Panc1 (cell line): Measurements from ENCODE around the gene CASP9.

Source experiments
- CTCF ChIP-seq: fragments of 450-650 bp; IDR thresholded peaks from 2 replicates; pipeline ENCODE4 v1.5.1; 2017; ENCODE audit warnings: mild to moderate bottlenecking
- POLR2AphosphoS5 ChIP-seq: IDR thresholded peaks from 2 replicates; pipeline ENCODE4 v1.6.1; 2012; ENCODE audit warnings: mild to moderate bottlenecking, low read depth, low read length, moderate library complexity
- REST ChIP-seq, 2 experiments: IDR thresholded peaks; 2 replicates each; pipeline ENCODE4 v1.6.1; 2011 to 2012; ENCODE audit warnings: low read depth in 2 of 2, control low read depth in 1 of 2, low read length in 1 of 2, mild to moderate bottlenecking in 1 of 2, moderate library complexity in 1 of 2; ENCODE audit not compliant: insufficient read depth in 1 of 2
- SIN3A ChIP-seq: IDR thresholded peaks from 2 replicates; pipeline ENCODE4 v1.6.1; 2012; ENCODE audit warnings: low read depth, mild to moderate bottlenecking, low read length, moderate library complexity, borderline replicate concordance; ENCODE audit not compliant: insufficient read depth
- TCF7L2 ChIP-seq: IDR thresholded peaks from 2 replicates; pipeline ENCODE4 v1.6.1; 2011; ENCODE audit warnings: mild to moderate bottlenecking, low read depth, low read length, inconsistent platforms

DNA sequence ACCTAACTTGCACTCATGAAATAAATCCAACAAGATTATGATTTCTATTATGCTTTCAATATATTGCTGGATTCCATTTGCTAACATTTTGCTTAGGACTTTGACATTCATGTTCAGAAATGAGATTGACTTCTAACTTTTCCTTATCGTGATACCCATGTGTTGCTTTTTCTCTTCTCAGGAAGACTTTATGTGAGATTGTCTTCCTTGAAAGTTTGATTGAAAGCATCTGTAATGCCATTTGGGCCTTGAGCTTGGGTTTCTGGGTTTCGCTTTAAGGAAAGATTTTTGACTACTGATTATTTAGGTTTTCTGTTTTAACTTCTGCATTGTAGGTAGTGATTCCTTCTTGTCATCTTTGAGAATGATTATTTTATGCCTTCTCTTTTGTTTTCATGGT, 33.0 kb upstream of the CASP9 start:
- TF ChIP-seq CTCF = no peak
- no peak for TF ChIP-seq POLR2AphosphoS5
- TF ChIP-seq REST (IDR thresholded peaks at IDR 0.05; ENCODE audit: insufficient read depth in 1 of 2, low read depth in 2 of 2, low read length in 1 of 2) = no peak
- no peak for TF ChIP-seq SIN3A
- no peak for TF ChIP-seq TCF7L2
